HepG2 (cell line): ENCODE results near the gene PRCD. TPM values are rescaled to one million over a fixed set of nuclear protein-coding genes. Genes with fewer than 3 reads are reported as not detected.

Source experiments
- CHCHD3 ChIP-seq: sonication (generic); formaldehyde crosslinking; IDR thresholded peaks from 2 replicates; pipeline ENCODE4 v1.8.0; 2022; ENCODE audit warnings: mild to moderate bottlenecking, missing genetic modification reagents, moderate library complexity
- HCFC1 ChIP-seq: fragments of 150-350 bp; IDR thresholded peaks from 2 replicates; pipeline ENCODE4 v1.6.1; 2014; ENCODE audit warnings: low read depth, low read length
- MXD4 ChIP-seq: IDR thresholded peaks from 2 replicates; pipeline ENCODE4 v1.6.1; 2016; ENCODE audit warnings: mild to moderate bottlenecking, missing biosample characterization, missing genetic modification reagents
- RBAK ChIP-seq: sonication (generic); formaldehyde crosslinking; IDR thresholded peaks from 2 replicates; pipeline ENCODE4 v1.5.1; 2020; ENCODE audit warnings: mild to moderate bottlenecking, missing genetic modification reagents
- SMAD9 ChIP-seq: sonication (generic); formaldehyde crosslinking; IDR thresholded peaks from 2 replicates; pipeline ENCODE4 v1.5.1; 2020; ENCODE audit warnings: mild to moderate bottlenecking, missing genetic modification reagents
- ZFP37 ChIP-seq: sonication (generic); formaldehyde crosslinking; IDR thresholded peaks from 2 replicates; pipeline ENCODE4 v1.4.0; 2020; ENCODE audit warnings: missing genetic modification reagents, borderline replicate concordance
- ZMYM4 ChIP-seq: sonication (generic); formaldehyde crosslinking; IDR thresholded peaks from 2 replicates; pipeline ENCODE4 v1.8.1; 2023; ENCODE audit warnings: mild to moderate bottlenecking, missing genetic modification reagents
- ZNF253 ChIP-seq: sonication (generic); formaldehyde crosslinking; IDR thresholded peaks from 2 replicates; pipeline ENCODE4 v1.8.0; 2022; ENCODE audit warnings: mild to moderate bottlenecking, missing genetic modification reagents, borderline replicate concordance
- polyA plus RNA-seq, 8 experiments: library from polyadenylated mRNA; depleted of rRNA in 3 of 8; stranded (reverse) in 7 of 8; unstranded in 1 of 8; fragments of >200 nt; fragmentation: Illumina TruSeq in 4 of 8; extraction: Trizol in 4 of 8; gene quantifications; 2 replicates each; pipeline versions ENCODE4 v1.2.1 to v1.2.3, GENCODE V29; 2011 to 2016; ENCODE audit warnings: low read depth in 4 of 8, missing spikeins in 1 of 8, mixed read lengths in 1 of 8; ENCODE audit not compliant: insufficient read depth in 1 of 8
- total RNA-seq, 5 experiments: library from RNA; depleted of rRNA; stranded (reverse); fragments of >200 nt; fragmentation: Illumina TruSeq; extraction: Trizol; gene quantifications; 2 replicates each; pipeline ENCODE4 v1.2.3, GENCODE V29; 2016; ENCODE audit warnings: low read depth in 1 of 5
- TF ChIP-seq, protein P1 (sequence below): sonication (generic); formaldehyde crosslinking; IDR thresholded peaks from 2 replicates; pipeline ENCODE4 v1.5.0; 2020; ENCODE audit warnings: mild to moderate bottlenecking, missing genetic modification reagents, borderline replicate concordance
- TF ChIP-seq, protein P2 (sequence below): sonication (generic); formaldehyde crosslinking; IDR thresholded peaks from 2 replicates; pipeline ENCODE4 v1.4.0; 2020; ENCODE audit warnings: missing genetic modification reagents
- TF ChIP-seq, protein P3 (sequence below): sonication (generic); formaldehyde crosslinking; IDR thresholded peaks from 2 replicates; pipeline ENCODE4 v1.4.0; 2020; ENCODE audit warnings: missing genetic modification reagents
- TF ChIP-seq, protein P4 (sequence below): sonication (generic); formaldehyde crosslinking; IDR thresholded peaks from 2 replicates; pipeline ENCODE4 v1.4.0; 2020; ENCODE audit warnings: low read depth, mild to moderate bottlenecking, missing genetic modification reagents
- TF ChIP-seq, protein P5 (sequence below): sonication (generic); formaldehyde crosslinking; IDR thresholded peaks from 2 replicates; pipeline ENCODE4 v1.9.0; 2021; ENCODE audit warnings: missing genetic modification reagents, borderline replicate concordance
- TF ChIP-seq, protein P6 (sequence below): sonication (generic); formaldehyde crosslinking; IDR thresholded peaks from 2 replicates; pipeline ENCODE4; 2020; ENCODE audit warnings: missing genetic modification reagents, mild to moderate bottlenecking, borderline replicate concordance

Gene PRCD
- total and polyA plus RNA-seq, 2 of the 13 experiments (the other 11 are each of a cell fraction or from before 2014, with no cell fraction given), result 0.51 TPM; not detected in 1

DNA sequence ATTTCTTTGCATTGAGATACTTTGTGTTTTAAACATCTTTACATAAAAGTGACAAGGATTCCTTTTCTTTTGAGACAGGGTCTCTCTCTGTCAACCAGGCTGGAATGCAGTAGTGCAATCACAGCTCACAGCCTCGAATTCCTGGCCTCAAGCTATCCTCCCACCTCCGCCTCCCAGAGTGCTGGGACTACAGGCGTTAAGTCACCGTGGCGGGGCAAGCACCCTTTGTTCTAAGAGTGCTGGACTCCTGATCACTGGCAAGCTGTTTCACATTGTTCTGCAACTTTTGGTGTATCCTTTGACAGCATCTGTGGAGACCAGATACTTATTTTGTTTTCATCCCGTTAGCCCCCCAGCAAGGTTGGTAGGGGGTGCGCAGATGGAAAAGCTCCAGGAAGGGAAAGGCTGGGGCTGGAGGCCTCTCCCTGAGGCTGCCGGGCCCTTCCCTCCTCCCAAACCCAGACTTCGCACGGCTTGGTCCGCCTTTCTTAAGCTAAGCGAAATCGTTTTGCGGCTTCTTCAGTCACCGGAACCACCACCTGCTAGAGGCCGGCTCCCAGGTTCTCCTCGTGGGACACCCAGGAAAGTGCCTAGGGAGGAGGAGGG lies 44.7 kb downstream of the PRCD start (continued):
- TF ChIP-seq, protein P1, sequence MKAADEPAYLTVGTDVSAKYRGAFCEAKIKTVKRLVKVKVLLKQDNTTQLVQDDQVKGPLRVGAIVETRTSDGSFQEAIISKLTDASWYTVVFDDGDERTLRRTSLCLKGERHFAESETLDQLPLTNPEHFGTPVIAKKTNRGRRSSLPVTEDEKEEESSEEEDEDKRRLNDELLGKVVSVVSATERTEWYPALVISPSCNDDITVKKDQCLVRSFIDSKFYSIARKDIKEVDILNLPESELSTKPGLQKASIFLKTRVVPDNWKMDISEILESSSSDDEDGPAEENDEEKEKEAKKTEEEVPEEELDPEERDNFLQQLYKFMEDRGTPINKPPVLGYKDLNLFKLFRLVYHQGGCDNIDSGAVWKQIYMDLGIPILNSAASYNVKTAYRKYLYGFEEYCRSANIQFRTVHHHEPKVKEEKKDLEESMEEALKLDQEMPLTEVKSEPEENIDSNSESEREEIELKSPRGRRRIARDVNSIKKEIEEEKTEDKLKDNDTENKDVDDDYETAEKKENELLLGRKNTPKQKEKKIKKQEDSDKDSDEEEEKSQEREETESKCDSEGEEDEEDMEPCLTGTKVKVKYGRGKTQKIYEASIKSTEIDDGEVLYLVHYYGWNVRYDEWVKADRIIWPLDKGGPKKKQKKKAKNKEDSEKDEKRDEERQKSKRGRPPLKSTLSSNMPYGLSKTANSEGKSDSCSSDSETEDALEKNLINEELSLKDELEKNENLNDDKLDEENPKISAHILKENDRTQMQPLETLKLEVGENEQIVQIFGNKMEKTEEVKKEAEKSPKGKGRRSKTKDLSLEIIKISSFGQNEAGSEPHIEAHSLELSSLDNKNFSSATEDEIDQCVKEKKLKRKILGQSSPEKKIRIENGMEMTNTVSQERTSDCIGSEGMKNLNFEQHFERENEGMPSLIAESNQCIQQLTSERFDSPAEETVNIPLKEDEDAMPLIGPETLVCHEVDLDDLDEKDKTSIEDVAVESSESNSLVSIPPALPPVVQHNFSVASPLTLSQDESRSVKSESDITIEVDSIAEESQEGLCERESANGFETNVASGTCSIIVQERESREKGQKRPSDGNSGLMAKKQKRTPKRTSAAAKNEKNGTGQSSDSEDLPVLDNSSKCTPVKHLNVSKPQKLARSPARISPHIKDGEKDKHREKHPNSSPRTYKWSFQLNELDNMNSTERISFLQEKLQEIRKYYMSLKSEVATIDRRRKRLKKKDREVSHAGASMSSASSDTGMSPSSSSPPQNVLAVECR (CRISPR knock-in tag), result no peak
- TF ChIP-seq, protein P2, sequence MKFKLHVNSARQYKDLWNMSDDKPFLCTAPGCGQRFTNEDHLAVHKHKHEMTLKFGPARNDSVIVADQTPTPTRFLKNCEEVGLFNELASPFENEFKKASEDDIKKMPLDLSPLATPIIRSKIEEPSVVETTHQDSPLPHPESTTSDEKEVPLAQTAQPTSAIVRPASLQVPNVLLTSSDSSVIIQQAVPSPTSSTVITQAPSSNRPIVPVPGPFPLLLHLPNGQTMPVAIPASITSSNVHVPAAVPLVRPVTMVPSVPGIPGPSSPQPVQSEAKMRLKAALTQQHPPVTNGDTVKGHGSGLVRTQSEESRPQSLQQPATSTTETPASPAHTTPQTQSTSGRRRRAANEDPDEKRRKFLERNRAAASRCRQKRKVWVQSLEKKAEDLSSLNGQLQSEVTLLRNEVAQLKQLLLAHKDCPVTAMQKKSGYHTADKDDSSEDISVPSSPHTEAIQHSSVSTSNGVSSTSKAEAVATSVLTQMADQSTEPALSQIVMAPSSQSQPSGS (CRISPR knock-in tag), result no peak
- TF ChIP-seq MXD4 (CRISPR knock-in tag) (no peak), ZMYM4 (CRISPR knock-in tag) (no peak), ZFP37 (CRISPR knock-in tag) (no peak), ZNF253 (CRISPR knock-in tag) (no peak), CHCHD3 (CRISPR knock-in tag) (no peak), SMAD9 (CRISPR knock-in tag) (no peak), HCFC1 (no peak), RBAK (CRISPR knock-in tag) (no peak)
- TF ChIP-seq, protein P3, sequence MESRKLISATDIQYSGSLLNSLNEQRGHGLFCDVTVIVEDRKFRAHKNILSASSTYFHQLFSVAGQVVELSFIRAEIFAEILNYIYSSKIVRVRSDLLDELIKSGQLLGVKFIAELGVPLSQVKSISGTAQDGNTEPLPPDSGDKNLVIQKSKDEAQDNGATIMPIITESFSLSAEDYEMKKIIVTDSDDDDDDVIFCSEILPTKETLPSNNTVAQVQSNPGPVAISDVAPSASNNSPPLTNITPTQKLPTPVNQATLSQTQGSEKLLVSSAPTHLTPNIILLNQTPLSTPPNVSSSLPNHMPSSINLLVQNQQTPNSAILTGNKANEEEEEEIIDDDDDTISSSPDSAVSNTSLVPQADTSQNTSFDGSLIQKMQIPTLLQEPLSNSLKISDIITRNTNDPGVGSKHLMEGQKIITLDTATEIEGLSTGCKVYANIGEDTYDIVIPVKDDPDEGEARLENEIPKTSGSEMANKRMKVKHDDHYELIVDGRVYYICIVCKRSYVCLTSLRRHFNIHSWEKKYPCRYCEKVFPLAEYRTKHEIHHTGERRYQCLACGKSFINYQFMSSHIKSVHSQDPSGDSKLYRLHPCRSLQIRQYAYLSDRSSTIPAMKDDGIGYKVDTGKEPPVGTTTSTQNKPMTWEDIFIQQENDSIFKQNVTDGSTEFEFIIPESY (CRISPR knock-in tag), result peak; percentile 70
- TF ChIP-seq, protein P4, sequence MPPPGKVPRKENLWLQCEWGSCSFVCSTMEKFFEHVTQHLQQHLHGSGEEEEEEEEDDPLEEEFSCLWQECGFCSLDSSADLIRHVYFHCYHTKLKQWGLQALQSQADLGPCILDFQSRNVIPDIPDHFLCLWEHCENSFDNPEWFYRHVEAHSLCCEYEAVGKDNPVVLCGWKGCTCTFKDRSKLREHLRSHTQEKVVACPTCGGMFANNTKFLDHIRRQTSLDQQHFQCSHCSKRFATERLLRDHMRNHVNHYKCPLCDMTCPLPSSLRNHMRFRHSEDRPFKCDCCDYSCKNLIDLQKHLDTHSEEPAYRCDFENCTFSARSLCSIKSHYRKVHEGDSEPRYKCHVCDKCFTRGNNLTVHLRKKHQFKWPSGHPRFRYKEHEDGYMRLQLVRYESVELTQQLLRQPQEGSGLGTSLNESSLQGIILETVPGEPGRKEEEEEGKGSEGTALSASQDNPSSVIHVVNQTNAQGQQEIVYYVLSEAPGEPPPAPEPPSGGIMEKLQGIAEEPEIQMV (CRISPR knock-in tag), result no peak
- TF ChIP-seq, protein P5, sequence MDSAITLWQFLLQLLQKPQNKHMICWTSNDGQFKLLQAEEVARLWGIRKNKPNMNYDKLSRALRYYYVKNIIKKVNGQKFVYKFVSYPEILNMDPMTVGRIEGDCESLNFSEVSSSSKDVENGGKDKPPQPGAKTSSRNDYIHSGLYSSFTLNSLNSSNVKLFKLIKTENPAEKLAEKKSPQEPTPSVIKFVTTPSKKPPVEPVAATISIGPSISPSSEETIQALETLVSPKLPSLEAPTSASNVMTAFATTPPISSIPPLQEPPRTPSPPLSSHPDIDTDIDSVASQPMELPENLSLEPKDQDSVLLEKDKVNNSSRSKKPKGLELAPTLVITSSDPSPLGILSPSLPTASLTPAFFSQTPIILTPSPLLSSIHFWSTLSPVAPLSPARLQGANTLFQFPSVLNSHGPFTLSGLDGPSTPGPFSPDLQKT (CRISPR knock-in tag), result no peak
- TF ChIP-seq, protein P6, sequence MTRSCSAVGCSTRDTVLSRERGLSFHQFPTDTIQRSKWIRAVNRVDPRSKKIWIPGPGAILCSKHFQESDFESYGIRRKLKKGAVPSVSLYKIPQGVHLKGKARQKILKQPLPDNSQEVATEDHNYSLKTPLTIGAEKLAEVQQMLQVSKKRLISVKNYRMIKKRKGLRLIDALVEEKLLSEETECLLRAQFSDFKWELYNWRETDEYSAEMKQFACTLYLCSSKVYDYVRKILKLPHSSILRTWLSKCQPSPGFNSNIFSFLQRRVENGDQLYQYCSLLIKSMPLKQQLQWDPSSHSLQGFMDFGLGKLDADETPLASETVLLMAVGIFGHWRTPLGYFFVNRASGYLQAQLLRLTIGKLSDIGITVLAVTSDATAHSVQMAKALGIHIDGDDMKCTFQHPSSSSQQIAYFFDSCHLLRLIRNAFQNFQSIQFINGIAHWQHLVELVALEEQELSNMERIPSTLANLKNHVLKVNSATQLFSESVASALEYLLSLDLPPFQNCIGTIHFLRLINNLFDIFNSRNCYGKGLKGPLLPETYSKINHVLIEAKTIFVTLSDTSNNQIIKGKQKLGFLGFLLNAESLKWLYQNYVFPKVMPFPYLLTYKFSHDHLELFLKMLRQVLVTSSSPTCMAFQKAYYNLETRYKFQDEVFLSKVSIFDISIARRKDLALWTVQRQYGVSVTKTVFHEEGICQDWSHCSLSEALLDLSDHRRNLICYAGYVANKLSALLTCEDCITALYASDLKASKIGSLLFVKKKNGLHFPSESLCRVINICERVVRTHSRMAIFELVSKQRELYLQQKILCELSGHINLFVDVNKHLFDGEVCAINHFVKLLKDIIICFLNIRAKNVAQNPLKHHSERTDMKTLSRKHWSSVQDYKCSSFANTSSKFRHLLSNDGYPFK (CRISPR knock-in tag), result 0 out of 2 replicates have a peak, but pooled peaks have one; percentile 20
